Smooth muscle cell (in vitro differentiated cells): Measurements from ENCODE around the gene SETD1B. TPM values are rescaled to one million over a fixed set of nuclear protein-coding genes. Genes with fewer than 3 reads are reported as not detected.

Experiments
- DNase-seq: peaks from one replicate; lab custom pipeline; 2025; ENCODE audit not compliant: unreplicated experiment; lab: John Stamatoyannopoulos, UW
- H2AFZ ChIP-seq: fragments of 200-600 bp; sonication (generic); 2 replicates; pipeline ENCODE4 v1.6.0; 2016; ENCODE audit warnings: antibody characterized with exemption, low read depth, mild to moderate bottlenecking
- H3F3A ChIP-seq: fragments of 200-600 bp; sonication (generic); 2 replicates; pipeline ENCODE4 v1.6.0; 2017; ENCODE audit warnings: antibody characterized with exemption, low read depth
- H3K27ac ChIP-seq: fragments of 200-600 bp; sonication (generic); 2 replicates; pipeline ENCODE4 v1.5.1; 2016; ENCODE audit warnings: low read depth, mild to moderate bottlenecking
- H3K27me3 ChIP-seq: fragments of 200-600 bp; sonication (generic); 2 replicates; pipeline ENCODE4 v1.6.1; 2016; ENCODE audit warnings: low read depth, mild to moderate bottlenecking
- H3K36me3 ChIP-seq: fragments of 200-600 bp; sonication (generic); 2 replicates; pipeline ENCODE4 v1.5.1; 2016; ENCODE audit warnings: low read depth
- H3K4me1 ChIP-seq: fragments of 200-600 bp; sonication (generic); 2 replicates; pipeline ENCODE4 v1.5.1; 2016; ENCODE audit warnings: low read depth
- H3K4me2 ChIP-seq: fragments of 200-600 bp; sonication (generic); 2 replicates; pipeline ENCODE4 v1.6.0; 2016; ENCODE audit warnings: mild to moderate bottlenecking
- H3K4me3 ChIP-seq: fragments of 200-600 bp; sonication (generic); 2 replicates; pipeline ENCODE4 v1.5.1; 2016; ENCODE audit warnings: mild to moderate bottlenecking
- H3K79me2 ChIP-seq: fragments of 200-600 bp; sonication (generic); 2 replicates; pipeline ENCODE4 v1.6.0; 2016; ENCODE audit warnings: low read depth, mild to moderate bottlenecking
- H3K9ac ChIP-seq: fragments of 200-600 bp; sonication (generic); 2 replicates; pipeline ENCODE4 v1.6.0; 2016; ENCODE audit warnings: low read depth
- H3K9me3 ChIP-seq: fragments of 200-600 bp; sonication (generic); replicated peaks from 2 replicates; pipeline ENCODE4 v1.5.1; 2016; ENCODE audit warnings: low read depth
- H4K20me1 ChIP-seq: fragments of 200-600 bp; sonication (generic); 2 replicates; pipeline ENCODE4 v1.6.0; 2016; ENCODE audit warnings: low read depth
- CTCF ChIP-seq: fragments of 200-600 bp; sonication (generic); IDR thresholded peaks from 2 replicates; pipeline ENCODE4 v1.5.1; 2017; ENCODE audit warnings: borderline replicate concordance, mild to moderate bottlenecking, antibody characterized with exemption; ENCODE audit not compliant: insufficient read depth, poor library complexity, severe bottlenecking
- WGBS: methylation state at CpG from one replicate; pipeline ENCODE4 v1.1.7; 2016; ENCODE audit warnings: low lambda C conversion rate; 5-methylcytosine and 5-hydroxymethylcytosine counted together
- polyA plus RNA-seq: library from polyadenylated mRNA; unstranded; fragments of >200 nt; fragmentation: Nextera tagmentation; extraction: Ambion mirVana; gene quantifications from 2 replicates; pipeline ENCODE4 v1.2.1, GENCODE V29; 2016
- total RNA-seq: library from RNA; depleted of rRNA; stranded (reverse); fragments of >200 nt; gene quantifications from 2 replicates; pipeline ENCODE4 v1.2.3, GENCODE V29; 2014

Gene SETD1B
- total and polyA plus RNA-seq, 2 experiments from 2014 or later, result 1.9 to 4.2 TPM

- Histone ChIP-seq H3K4me3 (peak overlapping the region; percentile 68), H4K20me1 (peaks cover 57% of the 10 kb centered on the region), H3K36me3 (no peaks in the 10 kb centered on the region), H3K79me2 (peaks cover 28% of the 10 kb centered on the region), H3K27me3 (no peaks in the 10 kb centered on the region), H3K9me3 (no peaks in the 10 kb centered on the region), H3K4me2 (peak overlapping the region; percentile 98), H3K27ac (peak overlapping the region; percentile 99), H2AFZ (no peak overlapping the region), H3K9ac (peak overlapping the region; percentile 48), H3F3A (peaks cover 23% of the 10 kb centered on the region), H3K4me1 (peaks cover 27% of the 10 kb centered on the region)
- 5% methylated on average over 13 of the region's 13 CpGs for WGBS
- peak; percentile 70 for DNase-seq
- no peak for TF ChIP-seq CTCF
Observed at GRCh38 chr12:121794534-121795033, 9.2 kb upstream of the SETD1B start.

DNA sequence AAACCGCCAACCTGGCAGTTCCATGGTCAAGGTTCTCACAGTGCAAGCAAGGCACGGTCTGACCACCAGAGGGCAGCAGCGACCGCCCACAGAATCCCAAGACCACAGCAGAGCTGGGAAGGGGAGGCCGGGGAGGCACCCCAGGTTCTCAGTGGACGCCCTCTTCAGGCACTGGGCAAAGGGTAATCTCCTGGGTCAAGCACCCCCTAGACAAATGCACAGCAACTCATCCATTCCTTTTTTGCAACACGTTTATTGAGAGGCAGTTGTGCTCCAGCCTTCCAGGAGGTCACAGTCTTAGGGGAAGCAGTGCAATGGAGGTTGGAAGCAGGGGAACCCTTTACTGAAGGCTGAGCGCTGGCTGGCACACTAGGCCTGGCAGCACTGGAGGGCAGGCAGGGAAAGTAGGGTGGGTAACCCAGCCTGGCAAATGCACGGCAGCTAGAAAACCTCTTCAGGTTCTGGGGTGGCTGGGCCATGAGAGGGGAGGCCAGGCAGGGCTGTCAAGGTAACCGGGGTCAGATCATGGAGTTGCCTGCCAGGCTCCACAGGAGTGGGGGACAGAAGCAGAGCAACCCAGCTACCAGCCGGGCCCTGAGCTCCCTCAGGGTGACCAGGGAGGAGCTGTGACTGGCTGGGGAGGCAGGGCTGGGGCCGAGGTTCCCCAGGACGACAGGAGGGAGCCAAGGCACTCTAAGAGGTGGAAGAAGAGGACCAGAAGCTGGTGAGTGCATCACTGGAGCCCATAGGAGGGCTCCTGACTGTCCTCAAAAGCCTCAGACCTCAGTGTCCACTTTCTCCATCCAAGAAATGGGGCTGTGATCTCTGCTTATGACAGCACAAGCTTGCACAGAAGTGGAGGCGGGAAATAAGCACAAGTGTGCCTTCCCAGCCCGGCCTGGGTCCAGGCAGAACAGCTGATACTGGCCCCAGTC lies 8.5 kb upstream of the SETD1B start:
- Histone ChIP-seq H3K9me3 (no peaks in the 10 kb centered on the region), H3K27me3 (no peaks in the 10 kb centered on the region), H3K4me3 (peak overlapping the region; percentile 68), H3F3A (peaks cover 23% of the 10 kb centered on the region), H3K4me1 (peaks cover 27% of the 10 kb centered on the region), H3K9ac (peak overlapping the region; percentile 48), H2AFZ (no peak overlapping the region), H3K36me3 (no peaks in the 10 kb centered on the region), H4K20me1 (peaks cover 55% of the 10 kb centered on the region), H3K4me2 (peak overlapping the region; percentile 98), H3K27ac (peak overlapping the region; percentile 99), H3K79me2 (peaks cover 28% of the 10 kb centered on the region)
- peak; percentile 83 for DNase-seq
- TF ChIP-seq CTCF, result peak; percentile 93
- WGBS, result 50% methylated on average over 15 of the region's 15 CpGs

- Histone ChIP-seq H3K79me2 (peaks cover 40% of the 10 kb centered on the region), H4K20me1 (peaks cover 47% of the 10 kb centered on the region), H2AFZ (no peak overlapping the region), H3K4me2 (peak overlapping the region; percentile 99), H3K27ac (peak overlapping the region; percentile 99), H3K27me3 (no peaks in the 10 kb centered on the region), H3K9ac (peak overlapping the region; percentile 29), H3K9me3 (no peaks in the 10 kb centered on the region), H3K36me3 (no peaks in the 10 kb centered on the region), H3F3A (peaks cover 25% of the 10 kb centered on the region), H3K4me1 (peaks cover 35% of the 10 kb centered on the region), H3K4me3 (peak overlapping the region; percentile 82)
- peak; percentile 12 for TF ChIP-seq CTCF
- peak; percentile 52 for DNase-seq
- 19% methylated on average over 34 of the region's 39 CpGs for WGBS
Observed at GRCh38 chr12:121796855-121797751, 6.7 kb upstream of the SETD1B start.
